Renal cortex interstitium (tissue), 11 donors: ENCODE results near the gene MRPL20. TPM values are rescaled to one million over a fixed set of nuclear protein-coding genes. Genes with fewer than 3 reads are reported as not detected.
A peak's percentile ranks its signal among the peaks of the same experiment; 100 is the strongest.
"Not testable (repeated sequence)": the region's sequence is repeated elsewhere in the genome, so short reads cannot be mapped to it uniquely, and the experiment has no call there.

Experiments
- DNase-seq, 11 donors: peaks; one replicate each; pipeline ENCODE4 v3.0.0-alpha.2; 2013; ENCODE audit warnings: low read depth in 9 of 11, low spot score in 4 of 11; ENCODE audit errors: extremely low read depth in 1 of 11
- polyA plus RNA-seq, 3 donors: library from polyadenylated mRNA; unstranded; fragments of 120-200 nt; gene quantifications; one replicate each; pipeline ENCODE4 v1.2.1, GENCODE V29; 2013; ENCODE audit not compliant: insufficient read length in 3 of 3

Gene MRPL20
- polyA plus RNA-seq, 3 donors: 115 to 120 (median 120) TPM

GRCh38 chr1:1373815-1374588 lies 33.1 kb downstream of the MRPL20 start:
- DNase-seq: no peak

GRCh38 chr1:1373051-1373814 lies 33.9 kb downstream of the MRPL20 start:
- no peak for DNase-seq

- no peak for DNase-seq
These were observed 35.1 kb downstream of the MRPL20 start for GRCh38 chr1:1371746-1372711.

GRCh38 chr1:1371364-1371745 lies 35.7 kb downstream of the MRPL20 start:
- no peak for DNase-seq

- DNase-seq: no peak
These were observed 36.3 kb downstream of the MRPL20 start for GRCh38 chr1:1370771-1371300.

GRCh38 chr1:1370094-1370493 lies 37.0 kb downstream of the MRPL20 start:
- not testable (repeated sequence) for DNase-seq

- no peak for DNase-seq
These were observed 39.8 kb downstream of the MRPL20 start for GRCh38 chr1:1367315-1367714.

GRCh38 chr1:1366699-1367066 lies 40.4 kb downstream of the MRPL20 start:
- DNase-seq: no peak

- no peak for DNase-seq
These were observed 41.0 kb downstream of the MRPL20 start for GRCh38 chr1:1365875-1366698.

- DNase-seq: no peak
These were observed 42.8 kb downstream of the MRPL20 start for GRCh38 chr1:1364266-1364665.

- DNase-seq: no peak
These were observed 45.1 kb downstream of the MRPL20 start for GRCh38 chr1:1361982-1362423.

- DNase-seq: no peak
These were observed 45.7 kb downstream of the MRPL20 start for GRCh38 chr1:1361233-1361981.

GRCh38 chr1:1360506-1361169 lies 46.5 kb downstream of the MRPL20 start:
- no peak for DNase-seq

GRCh38 chr1:1359664-1360468 lies 47.2 kb downstream of the MRPL20 start:
- peak in 2 of 11 donors; percentile 51 to 65 for DNase-seq

- DNase-seq: no peak
These were observed 47.8 kb downstream of the MRPL20 start for GRCh38 chr1:1359308-1359663.
